22Rv1 (cell line): ENCODE measurements around the gene ADGRD1.

Experiments used
- ZFX ChIP-seq: fragments of 450-650 bp; IDR thresholded peaks from 2 replicates; pipeline ENCODE4 v1.6.1; 2017; ENCODE audit warnings: antibody characterized with exemption, borderline replicate concordance
- TF ChIP-seq, protein P1 (sequence below): fragments of 450-650 bp; IDR thresholded peaks from 2 replicates; pipeline ENCODE4 v1.5.1; 2017; ENCODE audit warnings: mild to moderate bottlenecking

DNA sequence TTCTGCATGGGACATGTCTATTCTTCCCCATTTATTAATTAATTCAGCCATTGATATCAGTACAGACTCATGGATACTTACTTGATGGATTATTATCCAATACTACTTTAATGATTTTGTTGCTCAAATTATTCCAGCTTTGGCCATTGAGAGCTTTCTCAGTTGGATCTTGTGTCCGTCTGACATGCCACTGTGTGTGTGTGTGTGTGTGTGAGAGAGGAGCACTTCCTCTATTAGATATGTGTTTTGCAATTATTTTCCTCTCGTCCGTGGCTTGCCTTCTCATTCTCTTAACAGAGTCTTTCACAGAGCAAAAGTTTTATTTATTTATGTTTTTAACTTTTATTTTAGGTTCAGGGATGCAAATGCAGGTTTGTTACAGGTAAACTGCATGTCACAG is 194.2 kb downstream of the ADGRD1 start:
- TF ChIP-seq, protein P1, sequence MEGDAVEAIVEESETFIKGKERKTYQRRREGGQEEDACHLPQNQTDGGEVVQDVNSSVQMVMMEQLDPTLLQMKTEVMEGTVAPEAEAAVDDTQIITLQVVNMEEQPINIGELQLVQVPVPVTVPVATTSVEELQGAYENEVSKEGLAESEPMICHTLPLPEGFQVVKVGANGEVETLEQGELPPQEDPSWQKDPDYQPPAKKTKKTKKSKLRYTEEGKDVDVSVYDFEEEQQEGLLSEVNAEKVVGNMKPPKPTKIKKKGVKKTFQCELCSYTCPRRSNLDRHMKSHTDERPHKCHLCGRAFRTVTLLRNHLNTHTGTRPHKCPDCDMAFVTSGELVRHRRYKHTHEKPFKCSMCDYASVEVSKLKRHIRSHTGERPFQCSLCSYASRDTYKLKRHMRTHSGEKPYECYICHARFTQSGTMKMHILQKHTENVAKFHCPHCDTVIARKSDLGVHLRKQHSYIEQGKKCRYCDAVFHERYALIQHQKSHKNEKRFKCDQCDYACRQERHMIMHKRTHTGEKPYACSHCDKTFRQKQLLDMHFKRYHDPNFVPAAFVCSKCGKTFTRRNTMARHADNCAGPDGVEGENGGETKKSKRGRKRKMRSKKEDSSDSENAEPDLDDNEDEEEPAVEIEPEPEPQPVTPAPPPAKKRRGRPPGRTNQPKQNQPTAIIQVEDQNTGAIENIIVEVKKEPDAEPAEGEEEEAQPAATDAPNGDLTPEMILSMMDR, result no peak
- TF ChIP-seq ZFX, result no peak
